Measurements from ENCODE around the gene TUBGCP6.

GRCh38 chr22:50199251-50199721 is 45.5 kb downstream of the TUBGCP6 start:
- TF ChIP-seq GATA3 (IDR thresholded peaks at IDR 0.05; ENCODE audit: low read depth, low read length): no peak
- TF ChIP-seq GATA2 (IDR thresholded peaks at IDR 0.05; ENCODE audit: low read depth, low read length): no peak
